Neural cell (in vitro differentiated cells): Measurements from ENCODE around the gene C10orf95. TPM values are rescaled to one million over a fixed set of nuclear protein-coding genes. Genes with fewer than 3 reads are reported as not detected.
A peak's percentile ranks its signal among the peaks of the same experiment; 100 is the strongest.

Experiments used
- H2AFZ ChIP-seq: fragments of 200-600, 300-800 bp; sonication (generic), shearing (Covaris generic); 2 replicates; pipeline ENCODE4 v1.6.0; 2014; ENCODE audit warnings: low read depth, mild to moderate bottlenecking, antibody characterized with exemption, low read length, moderate library complexity
- H3F3A ChIP-seq: fragments of 200-600 bp; shearing (Covaris generic); 2 replicates; pipeline ENCODE4 v1.6.1; 2016; ENCODE audit warnings: mild to moderate bottlenecking, moderate library complexity, mixed read lengths, antibody characterized with exemption, low read length; ENCODE audit not compliant: insufficient read depth, poor library complexity, severe bottlenecking
- H3K27ac ChIP-seq: fragments of 200-600, 300-800 bp; sonication (generic), shearing (Covaris generic); 2 replicates; pipeline ENCODE4 v1.5.1; 2014; ENCODE audit warnings: mild to moderate bottlenecking, low read length, moderate library complexity
- H3K27me3 ChIP-seq: fragments of 300-800, 200-600 bp; sonication (generic), shearing (Covaris generic); 2 replicates; pipeline ENCODE4 v1.6.0; 2014; ENCODE audit warnings: mild to moderate bottlenecking, low read depth, low read length, moderate library complexity; ENCODE audit not compliant: insufficient read depth
- H3K36me3 ChIP-seq: fragments of 300-800, 200-600 bp; sonication (generic), shearing (Covaris generic); 2 replicates; pipeline ENCODE4 v1.5.1; 2014; ENCODE audit warnings: mild to moderate bottlenecking, antibody characterized with exemption, low read length, moderate library complexity; ENCODE audit not compliant: insufficient read depth
- H3K4me2 ChIP-seq: fragments of 300-800, 200-600 bp; sonication (generic), shearing (Covaris generic); 2 replicates; pipeline ENCODE4 v1.6.0; 2014; ENCODE audit warnings: mild to moderate bottlenecking, low read length
- H3K4me3 ChIP-seq: fragments of 300-800, 200-600 bp; sonication (generic), shearing (Covaris generic); 2 replicates; pipeline ENCODE4 v1.5.1; 2014; ENCODE audit warnings: mild to moderate bottlenecking, low read length, moderate library complexity
- H3K79me2 ChIP-seq: fragments of 200-600 bp; shearing (Covaris generic); replicated peaks from 2 replicates; pipeline ENCODE4 v1.6.0; 2014; ENCODE audit warnings: mild to moderate bottlenecking, low read length, moderate library complexity; ENCODE audit not compliant: insufficient read depth
- H3K9ac ChIP-seq: fragments of 300-800, 200-600 bp; sonication (generic), shearing (Covaris generic); 2 replicates; pipeline ENCODE4 v1.6.1; 2016; ENCODE audit warnings: mild to moderate bottlenecking, low read length, mixed read lengths
- H3K9me2 ChIP-seq: fragments of 200-600 bp; shearing (Covaris generic); 2 replicates; pipeline ENCODE4 v1.6.1; 2016; ENCODE audit warnings: mild to moderate bottlenecking, low read length, mixed read lengths; ENCODE audit not compliant: insufficient read depth
- H3K9me3 ChIP-seq: fragments of 200-600, 300-800 bp; sonication (generic), shearing (Covaris generic); 2 replicates; pipeline ENCODE4 v1.6.1; 2016; ENCODE audit warnings: mild to moderate bottlenecking, mixed run types, low read length, moderate library complexity, mixed read lengths
- H4K20me1 ChIP-seq: fragments of 200-600 bp; shearing (Covaris generic); 2 replicates; pipeline ENCODE4 v1.6.1; 2016; ENCODE audit warnings: mild to moderate bottlenecking, mixed run types; ENCODE audit not compliant: insufficient read depth
- CTCF ChIP-seq: fragments of 450-650 bp; IDR thresholded peaks from 2 replicates; pipeline ENCODE4 v1.5.1; 2014; ENCODE audit warnings: antibody characterized with exemption, mild to moderate bottlenecking, moderate library complexity; ENCODE audit not compliant: poor library complexity, severe bottlenecking
- EP300 ChIP-seq: fragments of 450-650 bp; conservative IDR thresholded peaks from 2 replicates; pipeline ENCODE4 v1.6.1; 2014; ENCODE audit warnings: antibody characterized with exemption, mild to moderate bottlenecking, moderate library complexity; ENCODE audit not compliant: poor library complexity, severe bottlenecking
- EZH2 ChIP-seq: fragments of 200-600, 300-800 bp; shearing (Covaris generic), sonication (generic); IDR thresholded peaks from 2 replicates; pipeline ENCODE4 v1.6.1; 2014; ENCODE audit warnings: antibody characterized with exemption, low read length, borderline replicate concordance, mild to moderate bottlenecking; ENCODE audit not compliant: insufficient read depth, poor library complexity, severe bottlenecking
- MXI1 ChIP-seq: fragments of 450-650 bp; conservative IDR thresholded peaks from 2 replicates; pipeline ENCODE4 v1.6.1; 2014; ENCODE audit warnings: antibody characterized with exemption, mild to moderate bottlenecking; ENCODE audit not compliant: poor library complexity, severe bottlenecking
- POLR2AphosphoS5 ChIP-seq: IDR thresholded peaks from 2 replicates; pipeline ENCODE4 v1.6.1; 2012
- RAD21 ChIP-seq: fragments of 450-650 bp; conservative IDR thresholded peaks from 2 replicates; pipeline ENCODE4 v1.6.1; 2014; ENCODE audit warnings: antibody characterized with exemption, mild to moderate bottlenecking, moderate library complexity
- SMC3 ChIP-seq: fragments of 450-650 bp; conservative IDR thresholded peaks from 2 replicates; pipeline ENCODE4 v1.6.1; 2014; ENCODE audit warnings: antibody characterized with exemption, mild to moderate bottlenecking, moderate library complexity; ENCODE audit not compliant: poor library complexity
- TAF1 ChIP-seq: IDR thresholded peaks from 2 replicates; pipeline ENCODE4 v1.6.1; 2012; ENCODE audit warnings: low read depth
- polyA plus RNA-seq: library from polyadenylated mRNA; depleted of rRNA; stranded (reverse); fragments of >200 nt; gene quantifications from 2 replicates; pipeline ENCODE4 v1.2.3, GENCODE V29; 2014
- TF ChIP-seq, protein P1 (sequence below): IDR thresholded peaks from 2 replicates; pipeline ENCODE4 v1.6.1; 2012; ENCODE audit warnings: borderline replicate concordance

The C10orf95 gene
- polyA plus RNA-seq, 1 donor from 2014 or later: not detected

DNA sequence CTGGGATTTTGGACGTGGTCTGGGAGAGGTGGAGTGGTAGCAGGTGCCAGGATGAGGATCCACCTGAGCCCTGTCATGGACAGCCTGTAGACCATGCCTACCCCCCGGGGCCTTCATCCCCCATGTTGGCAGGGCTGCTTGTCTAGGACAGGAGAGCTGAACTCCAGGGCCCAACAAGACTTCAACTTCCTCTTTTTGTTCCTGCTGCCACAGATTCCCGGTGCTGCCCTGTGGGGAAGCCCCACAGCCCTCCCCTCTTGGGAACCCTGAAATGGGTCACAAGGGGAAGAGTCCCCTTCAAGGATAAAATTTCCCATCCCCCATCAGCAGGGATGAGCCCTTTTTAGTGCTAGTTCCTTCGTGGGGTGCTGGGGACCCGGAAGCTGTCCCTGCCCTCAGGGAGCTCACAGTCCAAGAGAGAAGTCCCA lies 17.7 kb downstream of the C10orf95 start:
- no peaks in the 10 kb centered on the region for H3K36me3 ChIP-seq
- H3K9ac ChIP-seq: no peak overlapping the region
- no peak overlapping the region for H2AFZ ChIP-seq
- H4K20me1 ChIP-seq: no peaks in the 10 kb centered on the region
- TF ChIP-seq RAD21 (no peak), CTCF (no peak), SMC3 (no peak), POLR2AphosphoS5 (no peak), TAF1 (no peak), EP300 (no peak), EZH2 (no peak), MXI1 (no peak)
- TF ChIP-seq, protein P1, sequence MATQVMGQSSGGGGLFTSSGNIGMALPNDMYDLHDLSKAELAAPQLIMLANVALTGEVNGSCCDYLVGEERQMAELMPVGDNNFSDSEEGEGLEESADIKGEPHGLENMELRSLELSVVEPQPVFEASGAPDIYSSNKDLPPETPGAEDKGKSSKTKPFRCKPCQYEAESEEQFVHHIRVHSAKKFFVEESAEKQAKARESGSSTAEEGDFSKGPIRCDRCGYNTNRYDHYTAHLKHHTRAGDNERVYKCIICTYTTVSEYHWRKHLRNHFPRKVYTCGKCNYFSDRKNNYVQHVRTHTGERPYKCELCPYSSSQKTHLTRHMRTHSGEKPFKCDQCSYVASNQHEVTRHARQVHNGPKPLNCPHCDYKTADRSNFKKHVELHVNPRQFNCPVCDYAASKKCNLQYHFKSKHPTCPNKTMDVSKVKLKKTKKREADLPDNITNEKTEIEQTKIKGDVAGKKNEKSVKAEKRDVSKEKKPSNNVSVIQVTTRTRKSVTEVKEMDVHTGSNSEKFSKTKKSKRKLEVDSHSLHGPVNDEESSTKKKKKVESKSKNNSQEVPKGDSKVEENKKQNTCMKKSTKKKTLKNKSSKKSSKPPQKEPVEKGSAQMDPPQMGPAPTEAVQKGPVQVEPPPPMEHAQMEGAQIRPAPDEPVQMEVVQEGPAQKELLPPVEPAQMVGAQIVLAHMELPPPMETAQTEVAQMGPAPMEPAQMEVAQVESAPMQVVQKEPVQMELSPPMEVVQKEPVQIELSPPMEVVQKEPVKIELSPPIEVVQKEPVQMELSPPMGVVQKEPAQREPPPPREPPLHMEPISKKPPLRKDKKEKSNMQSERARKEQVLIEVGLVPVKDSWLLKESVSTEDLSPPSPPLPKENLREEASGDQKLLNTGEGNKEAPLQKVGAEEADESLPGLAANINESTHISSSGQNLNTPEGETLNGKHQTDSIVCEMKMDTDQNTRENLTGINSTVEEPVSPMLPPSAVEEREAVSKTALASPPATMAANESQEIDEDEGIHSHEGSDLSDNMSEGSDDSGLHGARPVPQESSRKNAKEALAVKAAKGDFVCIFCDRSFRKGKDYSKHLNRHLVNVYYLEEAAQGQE: no peak
- no peaks in the 10 kb centered on the region for H3K9me3 ChIP-seq
- peaks cover 10% of the 10 kb centered on the region for H3K27me3 ChIP-seq
- no peaks in the 10 kb centered on the region for H3F3A ChIP-seq
- no peak overlapping the region for H3K4me3 ChIP-seq
- H3K9me2 ChIP-seq: no peaks in the 10 kb centered on the region
- no peak overlapping the region for H3K4me2 ChIP-seq
- no peak overlapping the region for H3K27ac ChIP-seq
- peaks cover 10% of the 10 kb centered on the region for H3K79me2 ChIP-seq

DNA sequence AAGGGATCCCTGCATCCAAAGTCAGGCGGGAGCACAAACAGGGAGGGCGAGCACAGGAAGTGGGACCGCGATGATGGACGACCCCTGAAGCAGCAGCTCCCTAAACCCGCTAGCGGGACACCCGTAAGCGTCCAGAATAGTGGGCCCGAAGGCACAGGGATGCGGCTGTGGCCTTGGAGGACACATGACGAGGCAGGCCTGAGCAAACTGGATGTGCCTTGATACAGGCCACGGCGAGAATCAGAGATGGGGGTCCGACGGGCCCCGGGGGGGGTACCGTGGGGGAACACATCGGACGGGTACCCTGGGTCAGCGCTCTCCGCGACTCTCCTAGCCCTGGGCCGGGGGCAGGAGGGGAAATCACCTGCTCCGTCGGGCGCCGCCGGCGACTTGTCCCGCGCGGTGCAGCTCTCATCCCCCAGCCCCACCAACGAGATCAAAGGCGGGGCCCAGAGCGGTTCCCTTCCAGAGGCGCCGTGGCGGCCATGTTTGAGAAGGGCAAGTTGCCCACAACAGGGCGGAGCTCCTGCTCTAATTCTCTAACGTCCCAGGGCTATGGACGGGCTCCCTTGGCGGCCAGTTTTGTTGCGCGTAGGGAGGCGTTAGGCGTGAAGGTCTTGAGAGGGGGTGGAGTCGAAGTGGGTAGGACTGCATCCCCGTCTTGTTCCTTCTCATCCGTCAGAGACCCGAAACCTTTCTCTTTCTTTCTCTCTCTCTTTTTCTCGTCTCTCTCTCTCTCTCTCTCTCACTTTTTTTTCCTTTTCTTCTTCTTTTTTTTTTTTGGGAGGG lies 19.0 kb downstream of the C10orf95 start, which contains the start of gene CUEDC2:
Gene CUEDC2 (minus strand): TSS at position 413 of the 789 bp plus-strand sequence. CDS start 7,386 bp downstream, outside the sequence.
- H3F3A ChIP-seq: no peaks in the 10 kb centered on the region
- H3K9me3 ChIP-seq: no peaks in the 10 kb centered on the region
- peaks cover 10% of the 10 kb centered on the region for H3K79me2 ChIP-seq
- peaks cover 10% of the 10 kb centered on the region for H3K27me3 ChIP-seq
- peak within 1 kb of the TSS; percentile 56 for H2AFZ ChIP-seq
- H3K27ac ChIP-seq: peak within 1 kb of the TSS; percentile 71
- H3K9me2 ChIP-seq: no peaks in the 10 kb centered on the region
- H3K36me3 ChIP-seq: no peaks in the 10 kb centered on the region
- TF ChIP-seq EZH2 (no peak), MXI1 (peak; percentile 66), EP300 (no peak), POLR2AphosphoS5 (peak; percentile 91), RAD21 (no peak), TAF1 (peak; percentile 89), SMC3 (no peak), CTCF (peak; percentile 40)
- TF ChIP-seq, protein P1: peak; percentile 46
- peak within 1 kb of the TSS; percentile 98 for H3K4me2 ChIP-seq
- peak within 1 kb of the TSS; percentile 91 for H3K4me3 ChIP-seq
- peak within 1 kb of the TSS; percentile 91 for H3K9ac ChIP-seq
- H4K20me1 ChIP-seq: no peaks in the 10 kb centered on the region
